Measurements from ENCODE around the gene WDR70.
"Not testable (repeated sequence)": the region's sequence is repeated elsewhere in the genome, so short reads cannot be mapped to it uniquely, and the experiment has no call there.

The WDR70 gene

DNA sequence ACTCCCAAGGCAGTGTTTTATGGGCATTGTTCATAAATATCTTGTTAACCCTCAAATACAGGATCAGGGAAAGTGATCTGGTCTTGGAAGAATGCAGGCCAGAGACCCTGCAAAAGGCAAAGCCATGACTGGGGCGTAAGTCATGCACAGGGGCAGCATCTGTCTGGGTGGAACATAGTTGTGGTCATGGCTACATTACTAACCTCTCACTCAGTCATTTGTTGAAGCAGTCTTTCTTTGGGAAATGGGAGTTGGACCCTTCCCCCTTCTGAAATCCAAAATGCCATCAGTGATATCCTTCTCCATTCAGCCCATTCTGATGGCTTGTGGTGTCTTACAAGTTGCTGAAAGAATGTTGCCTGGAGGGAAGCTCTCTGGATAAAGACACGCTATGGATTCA, 392.6 kb downstream of the WDR70 start:
- DNase-seq = no peak

DNA sequence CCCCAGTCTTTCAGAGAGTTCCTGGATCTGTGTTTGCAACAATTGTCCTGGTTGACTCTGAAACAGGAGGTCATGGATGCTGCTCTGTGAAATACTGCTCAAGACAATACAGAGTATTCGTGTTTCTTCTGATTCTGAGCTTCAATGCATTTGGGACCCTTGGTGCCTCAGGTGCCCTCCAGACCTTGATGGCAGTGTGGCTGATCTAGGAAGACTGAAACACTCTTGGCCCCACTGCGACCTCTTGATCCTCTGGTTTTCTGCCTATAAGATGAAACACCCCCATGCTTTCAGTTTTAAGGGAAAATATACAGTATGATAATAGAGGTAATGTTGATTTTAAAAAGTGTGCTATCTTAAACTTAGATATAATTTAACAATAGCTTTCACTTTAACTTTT, 393.1 kb downstream of the WDR70 start:
- no peak for DNase-seq

DNA sequence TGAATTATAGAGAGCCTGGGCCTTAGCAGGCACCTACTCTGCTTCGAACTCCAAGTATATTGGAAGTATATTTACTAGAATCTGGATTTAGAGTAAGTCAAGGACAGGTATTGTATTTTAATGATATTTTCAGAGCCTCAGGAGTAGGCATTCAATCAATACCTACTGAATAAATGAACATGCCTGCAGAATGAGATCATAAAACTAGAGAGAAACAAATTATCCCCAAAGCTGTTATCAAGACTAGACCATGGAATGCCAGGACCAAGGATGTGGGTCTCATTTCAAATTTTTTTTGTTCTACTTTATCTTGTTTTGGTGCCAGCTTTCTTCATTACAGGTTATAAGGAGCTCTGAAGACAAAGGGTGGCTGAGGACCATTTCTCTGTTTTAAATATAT, 394.7 kb downstream of the WDR70 start:
- DNase-seq = no peak

- DNase-seq = no peak
Measured at GRCh38 chr5:37774912-37775483, 395.9 kb downstream of the WDR70 start.

- no peak for DNase-seq
Measured at GRCh38 chr5:37776826-37777225, 397.7 kb downstream of the WDR70 start.

DNA sequence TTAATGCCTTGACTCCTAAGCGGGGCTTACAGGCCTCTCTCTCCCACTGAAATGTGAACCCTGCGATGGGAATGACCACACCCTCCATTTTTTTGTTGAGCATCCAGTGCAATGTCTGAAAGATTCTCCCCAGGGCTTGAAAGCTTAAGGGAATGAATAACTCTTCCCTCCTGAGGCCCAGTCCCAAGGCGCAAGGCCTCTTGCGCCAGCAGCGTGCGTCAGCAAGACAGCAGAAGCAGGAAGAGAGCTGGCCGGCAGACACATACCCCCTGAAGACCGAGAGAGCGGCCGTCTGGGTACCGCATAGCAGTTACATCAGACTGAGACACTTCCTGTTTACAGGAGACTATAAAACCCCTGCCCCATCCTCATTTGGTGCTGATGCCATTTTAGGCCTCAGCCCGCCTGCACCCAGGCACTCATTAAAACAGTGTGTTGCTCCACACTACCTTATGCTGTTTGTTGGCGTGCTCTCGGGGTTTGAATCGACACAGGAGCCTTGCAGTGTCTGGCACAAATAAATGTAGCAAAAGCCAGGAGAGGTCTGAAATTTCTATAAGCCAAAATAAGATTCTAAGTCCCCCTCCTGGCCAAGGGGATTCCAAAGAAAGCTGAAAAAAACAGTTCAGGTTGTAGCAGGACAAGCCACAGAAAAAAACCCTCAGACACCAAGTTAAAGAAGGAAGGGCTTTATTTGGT, 398.5 kb downstream of the WDR70 start:
- DNase-seq = no peak

DNA sequence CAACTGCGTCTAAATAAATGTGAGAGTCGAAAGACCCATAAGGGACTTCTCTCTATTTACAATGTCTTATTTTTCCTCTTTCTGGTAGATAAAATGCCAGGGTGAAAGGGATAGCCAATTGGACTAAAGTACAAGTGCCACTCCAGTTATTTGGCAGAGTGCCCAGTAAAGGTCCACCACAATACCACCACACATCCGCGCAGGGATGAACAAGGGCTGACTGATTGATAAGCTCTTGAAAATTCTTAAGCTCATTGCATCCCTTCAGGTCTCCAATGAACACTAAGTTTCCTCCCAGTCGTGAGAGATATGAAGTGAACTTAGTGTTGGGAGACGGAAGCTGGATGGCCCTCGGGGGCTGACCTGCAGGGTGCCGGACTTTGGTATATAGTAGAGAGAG, 402.3 kb downstream of the WDR70 start:
- not testable (repeated sequence) for DNase-seq

DNA sequence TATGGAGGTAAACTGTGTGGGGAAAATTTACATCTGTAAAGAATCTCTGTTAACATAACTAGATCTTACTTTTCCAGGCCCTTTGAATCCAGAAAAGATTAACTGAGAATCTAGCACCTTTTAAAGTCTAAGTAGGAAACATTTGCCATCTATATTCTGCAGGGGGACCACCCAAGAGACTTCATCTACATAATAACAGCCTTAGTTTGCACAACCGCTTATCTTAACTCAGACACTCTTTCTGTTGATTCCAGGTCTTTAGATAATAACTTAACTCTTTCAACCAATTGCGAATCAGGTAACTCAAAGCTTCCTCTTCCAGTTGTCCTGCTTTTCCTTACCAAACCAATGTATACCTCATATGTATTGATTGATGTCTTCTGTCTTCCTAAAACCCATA, 407.3 kb downstream of the WDR70 start:
- DNase-seq = no peak

DNA sequence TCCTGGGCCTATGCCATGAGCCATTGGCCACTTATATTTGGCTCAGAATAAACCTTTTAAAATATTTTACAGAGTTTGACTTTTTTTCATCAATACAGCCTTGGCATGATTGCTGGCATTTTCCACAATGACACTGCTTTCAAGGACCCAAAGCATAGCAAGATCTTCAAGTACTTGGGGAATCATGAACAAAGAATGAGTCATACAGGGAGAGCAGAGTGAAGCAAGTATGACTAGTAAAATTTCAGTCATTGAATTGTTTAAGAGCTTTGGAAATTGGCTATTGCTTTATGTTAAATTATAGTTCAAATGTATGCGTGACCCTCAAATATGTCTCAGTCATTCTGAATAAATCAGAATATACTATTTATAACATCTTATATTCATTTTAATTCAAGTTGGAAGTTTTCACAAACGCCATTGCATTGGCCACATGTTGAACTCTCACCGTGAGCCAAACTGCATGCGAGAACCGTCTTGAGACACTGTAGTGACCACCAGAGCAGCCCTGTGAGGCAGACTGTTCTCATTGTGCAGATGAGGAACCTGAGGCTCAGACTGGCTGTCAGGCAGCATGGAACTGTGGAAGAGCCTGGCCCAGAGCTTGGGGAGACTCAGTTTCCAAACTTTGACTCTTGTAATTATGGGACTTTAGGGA, 407.9 kb downstream of the WDR70 start:
- DNase-seq = no peak

DNA sequence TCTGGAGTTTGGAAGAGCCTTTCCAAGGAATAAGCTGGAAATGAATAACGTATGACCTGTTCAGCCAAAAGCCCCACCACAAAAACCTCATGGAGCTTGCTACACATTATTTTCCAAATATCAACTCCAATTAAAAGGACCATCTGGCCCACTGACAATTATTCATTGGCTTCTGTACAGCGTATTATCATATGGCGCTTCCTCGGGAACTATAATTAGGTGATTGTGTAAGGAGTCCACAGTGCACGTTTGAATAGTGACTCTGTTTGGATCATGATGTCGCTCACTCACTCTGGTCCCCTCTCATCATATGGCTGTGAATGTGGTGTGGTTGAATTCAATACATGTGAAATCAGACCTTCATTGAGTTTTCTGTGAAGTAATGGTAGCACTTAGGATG, 408.6 kb downstream of the WDR70 start:
- no peak for DNase-seq

DNA sequence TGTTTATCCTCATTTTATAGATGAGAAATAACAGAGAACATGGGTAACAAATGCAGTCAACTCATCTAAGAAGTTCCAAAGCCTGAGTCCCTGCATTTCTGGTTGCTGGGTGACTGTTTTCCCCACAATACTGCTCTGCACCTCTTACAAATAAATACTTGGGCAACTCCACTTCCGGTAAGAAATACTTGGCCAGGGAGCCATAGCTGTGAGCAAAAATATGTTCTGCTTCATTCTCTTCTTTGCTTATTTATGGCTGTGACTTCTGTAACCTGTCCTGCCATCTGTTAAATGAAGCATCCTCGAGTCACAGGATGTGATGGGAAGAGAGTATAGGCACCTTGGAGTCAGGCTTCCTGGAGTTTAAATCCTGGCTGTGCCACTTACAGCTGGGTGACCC, 410.9 kb downstream of the WDR70 start:
- DNase-seq = no peak

DNA sequence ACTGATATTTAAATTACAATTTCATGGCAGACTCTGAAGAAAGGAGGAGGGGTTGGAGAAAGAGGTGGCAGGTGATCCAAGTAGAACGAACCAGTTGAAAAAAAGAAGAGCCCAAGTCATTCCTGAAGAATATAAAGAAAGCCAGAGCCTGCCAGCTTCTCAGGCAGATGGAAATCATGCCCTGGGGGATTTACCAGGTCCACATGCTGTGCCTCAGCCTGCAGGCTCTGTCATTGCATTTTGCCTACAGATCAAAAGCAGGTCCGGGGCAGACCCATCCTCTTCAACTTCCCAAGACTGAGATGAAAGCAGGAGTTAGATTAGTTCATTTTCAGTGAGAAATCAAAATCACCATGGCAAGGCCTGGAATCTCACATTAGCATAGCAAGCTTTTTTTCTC, 412.2 kb downstream of the WDR70 start:
- DNase-seq = no peak

GRCh38 chr5:37792975-37793631, 414.0 kb downstream of the WDR70 start:
- DNase-seq = no peak

DNA sequence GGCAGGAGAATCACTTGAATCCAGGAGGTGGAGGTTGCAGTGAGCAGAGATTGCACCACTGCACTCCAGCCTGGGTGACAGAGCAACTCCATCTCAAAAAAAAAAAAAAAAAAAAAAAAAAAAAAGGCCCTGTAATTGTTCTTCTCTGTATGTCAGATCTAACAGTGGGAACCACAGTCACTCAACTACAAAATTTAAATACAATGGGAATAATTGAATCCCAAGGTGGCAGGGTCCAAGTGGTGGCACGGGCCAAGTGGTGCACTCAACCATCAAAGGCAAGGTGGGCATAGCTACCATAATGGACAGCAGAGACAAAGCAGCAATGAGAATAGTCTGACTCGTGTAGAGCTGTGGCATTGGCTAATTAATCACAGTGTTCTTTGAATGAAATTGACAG, 416.2 kb downstream of the WDR70 start:
- not testable (repeated sequence) for DNase-seq

GRCh38 chr5:37796435-37796834, 417.3 kb downstream of the WDR70 start:
- not testable (repeated sequence) for DNase-seq

DNA sequence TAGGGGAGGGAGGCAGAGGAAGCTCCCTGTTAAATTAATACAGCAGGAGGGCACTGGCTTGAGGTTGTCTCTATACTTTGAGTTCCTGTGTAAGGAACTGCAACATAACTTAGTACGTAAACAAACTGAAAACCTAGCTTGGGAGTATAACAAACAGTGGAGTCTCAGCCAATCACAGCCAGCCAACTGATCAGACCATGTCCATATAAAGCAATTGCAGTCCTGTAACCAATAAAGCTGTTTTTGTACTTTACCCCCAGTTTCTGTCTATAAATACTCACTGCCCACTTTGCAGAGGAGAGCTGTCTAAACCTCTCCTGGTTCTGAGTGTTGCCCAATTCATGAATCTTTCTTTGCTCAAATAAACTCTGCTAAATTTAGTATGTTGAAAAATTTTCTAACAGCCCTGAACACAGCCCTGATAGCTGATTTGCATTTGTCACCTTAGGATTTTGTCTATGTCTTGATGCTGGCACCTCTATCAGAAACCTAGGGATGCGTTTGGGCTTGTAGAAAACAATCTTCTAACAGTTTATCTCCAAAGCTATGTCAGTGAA, 420.8 kb downstream of the WDR70 start:
- DNase-seq = no peak

- DNase-seq = no peak
Measured at GRCh38 chr5:37801521-37801920, 422.4 kb downstream of the WDR70 start.

Data from GDM1 (cell line).